GM21576 (cell line): ENCODE results near the gene WDFY2.
A peak's percentile ranks its signal among the peaks of the same experiment; 100 is the strongest.

Experiments used
- ATAC-seq: cut with Tn5 transposase; IDR thresholded peaks from one replicate; pipeline ENCODE4 v1.9.1; 2021; ENCODE audit warnings: mild to moderate bottlenecking, moderate library complexity; ENCODE audit not compliant: unreplicated experiment

The WDFY2 gene

GRCh38 chr13:51783428-51784094, 199.3 kb downstream of the WDFY2 start:
- no peak for ATAC-seq

DNA sequence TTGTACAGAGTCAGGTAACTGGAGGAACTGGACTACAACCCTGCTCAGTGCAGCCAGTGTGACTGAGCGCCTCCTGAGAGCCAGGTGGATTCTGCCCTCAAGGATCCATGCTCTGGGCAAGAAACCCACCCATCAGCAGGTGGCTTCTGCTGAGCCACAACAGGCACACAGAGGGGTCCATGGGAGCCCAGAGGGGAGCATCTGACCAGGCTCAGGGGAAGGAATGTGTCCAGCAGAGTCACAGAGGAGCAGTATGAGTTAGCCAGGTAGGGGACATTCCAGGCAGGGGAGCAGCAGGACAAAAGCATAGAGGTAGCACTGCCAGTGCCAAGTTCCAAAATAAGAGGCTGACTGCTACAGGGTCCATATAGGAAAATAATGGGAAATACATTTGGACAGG, 199.8 kb downstream of the WDFY2 start:
- ATAC-seq, result no peak

GRCh38 chr13:51785712-51786424, 201.6 kb downstream of the WDFY2 start:
- ATAC-seq, result no peak

DNA sequence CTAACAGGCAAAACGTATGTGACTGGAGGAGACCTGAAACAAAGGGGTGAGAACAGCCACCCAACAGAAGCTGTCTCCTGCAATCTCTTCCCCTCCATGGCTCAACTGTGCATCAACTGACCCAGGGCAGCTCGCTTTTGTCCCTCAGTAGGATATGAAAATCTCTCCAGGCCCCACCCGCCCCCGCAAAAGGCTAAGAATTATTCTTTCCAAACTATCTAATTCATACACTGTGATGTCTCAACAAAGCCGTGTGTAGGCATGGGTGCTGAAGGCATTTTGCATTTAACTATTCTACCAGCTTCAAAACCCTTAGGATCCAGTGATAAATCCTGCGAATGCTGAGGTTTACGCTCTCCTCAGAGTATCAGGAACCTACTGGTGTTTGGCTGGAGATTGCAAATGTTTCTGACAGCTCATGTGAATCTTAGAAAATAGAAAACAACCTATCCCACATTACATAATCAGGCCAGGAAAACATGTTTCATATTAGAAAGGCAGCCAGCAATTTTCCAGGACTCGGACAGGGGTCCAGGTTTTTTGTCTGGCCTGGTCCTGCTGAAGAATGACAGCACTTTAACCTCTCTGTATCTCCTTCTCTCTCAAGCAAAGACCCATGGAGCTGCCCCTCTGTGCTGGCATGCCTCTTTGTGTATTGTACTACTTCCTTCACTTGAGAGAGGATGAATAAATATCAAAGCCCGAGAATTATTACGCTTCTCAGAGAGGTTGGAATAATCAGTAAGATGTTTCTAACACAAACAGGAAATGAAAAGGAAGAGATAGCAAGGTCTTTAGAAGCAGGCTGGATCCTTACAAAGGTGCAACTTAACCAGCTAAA, 202.4 kb downstream of the WDFY2 start:
- no peak for ATAC-seq

DNA sequence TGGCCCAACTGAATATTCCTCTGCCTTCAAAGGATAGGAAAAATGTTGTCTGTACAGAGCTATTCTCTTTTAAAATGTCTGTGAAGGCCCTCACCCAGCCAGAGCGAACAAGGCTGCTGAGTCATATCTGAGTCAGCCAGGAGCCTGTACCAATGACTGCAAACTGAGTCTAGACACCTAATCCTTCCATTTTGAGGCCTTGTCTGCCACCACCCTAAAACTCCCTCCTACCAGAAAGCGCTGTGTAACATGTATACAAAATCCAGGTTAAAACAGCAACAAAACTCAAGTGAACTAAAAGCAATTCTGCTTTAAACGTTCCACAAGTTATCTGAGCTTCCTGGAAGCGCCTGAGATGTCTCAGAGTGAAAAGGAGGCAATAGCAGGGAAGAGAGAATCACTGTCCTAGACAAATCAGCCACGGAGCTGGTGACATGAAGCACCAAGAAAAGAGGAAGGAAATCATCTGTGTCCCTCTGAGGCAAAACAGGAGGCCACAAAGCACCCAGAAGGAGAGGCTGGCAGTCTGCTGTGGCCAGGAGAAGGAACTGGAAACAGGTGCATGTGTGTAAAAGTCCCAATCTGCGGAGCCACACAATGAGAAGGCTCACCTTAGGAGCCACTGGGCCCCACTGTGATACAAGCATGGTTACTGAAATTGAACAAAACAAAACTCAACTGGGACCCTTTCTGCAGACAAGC, 209.5 kb downstream of the WDFY2 start:
- peak; percentile 76 for ATAC-seq

DNA sequence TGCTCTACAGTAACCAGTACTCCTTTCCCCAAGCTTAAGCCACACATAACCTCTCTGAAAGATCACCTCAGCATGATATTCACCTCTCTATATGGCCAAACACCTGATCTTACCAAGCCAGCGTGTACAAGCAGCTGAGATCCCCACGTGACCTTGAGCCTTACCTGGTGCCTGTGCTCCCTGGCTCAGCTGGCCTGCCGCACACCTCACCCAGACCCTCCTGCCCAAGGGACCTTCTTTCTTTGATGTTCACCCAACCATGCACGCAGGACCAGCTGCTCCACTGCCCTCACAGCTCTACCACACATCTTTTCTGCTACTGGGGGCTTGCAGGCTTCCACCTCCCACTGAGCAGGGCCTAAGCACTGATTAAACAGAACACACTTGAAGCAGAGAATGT, 210.7 kb downstream of the WDFY2 start:
- no peak for ATAC-seq

- ATAC-seq, result no peak
Observed at GRCh38 chr13:51795419-51795818, 211.2 kb downstream of the WDFY2 start.

GRCh38 chr13:51796546-51796945, 212.3 kb downstream of the WDFY2 start:
- no peak for ATAC-seq

DNA sequence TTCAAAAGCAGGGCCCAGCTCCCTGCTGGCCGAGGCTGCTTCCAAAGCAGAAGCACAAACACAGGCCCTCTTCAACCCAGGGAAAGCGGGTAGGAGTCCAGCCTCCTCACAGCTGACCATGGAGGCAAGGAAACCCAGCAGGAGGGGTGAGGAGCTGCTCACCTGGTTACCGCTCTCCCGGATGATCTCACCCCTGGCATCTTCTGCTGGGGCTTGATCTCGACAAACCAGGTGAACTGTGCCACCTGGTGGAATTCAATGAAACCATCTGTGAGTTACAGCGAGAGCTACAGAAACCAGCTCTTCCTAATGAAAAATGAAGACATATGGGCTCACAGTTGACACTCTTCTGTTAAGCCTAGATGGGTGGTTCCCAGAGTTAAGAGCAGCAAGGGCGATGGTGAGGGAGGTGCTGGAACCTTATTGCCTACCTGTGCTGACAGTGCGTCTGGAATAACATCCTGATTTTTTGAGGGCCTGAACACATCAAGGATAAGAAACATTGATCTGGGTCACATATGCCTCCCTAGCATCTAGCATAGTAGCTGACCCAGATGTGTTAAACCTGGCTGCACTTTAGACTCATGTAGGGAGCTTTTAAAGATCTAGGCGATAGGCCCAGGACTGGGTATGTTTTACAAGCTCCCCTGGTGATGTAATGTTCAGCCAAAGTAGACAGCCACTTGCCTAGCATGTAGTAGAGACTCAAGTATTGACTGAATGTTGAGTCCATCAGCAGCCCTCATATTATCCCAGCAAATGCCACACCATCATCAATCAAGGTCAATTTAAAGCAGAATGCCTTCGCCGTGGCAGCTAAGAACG, 213.6 kb downstream of the WDFY2 start:
- ATAC-seq, result peak; percentile 31

GRCh38 chr13:51799261-51799660, 215.0 kb downstream of the WDFY2 start:
- no peak for ATAC-seq

DNA sequence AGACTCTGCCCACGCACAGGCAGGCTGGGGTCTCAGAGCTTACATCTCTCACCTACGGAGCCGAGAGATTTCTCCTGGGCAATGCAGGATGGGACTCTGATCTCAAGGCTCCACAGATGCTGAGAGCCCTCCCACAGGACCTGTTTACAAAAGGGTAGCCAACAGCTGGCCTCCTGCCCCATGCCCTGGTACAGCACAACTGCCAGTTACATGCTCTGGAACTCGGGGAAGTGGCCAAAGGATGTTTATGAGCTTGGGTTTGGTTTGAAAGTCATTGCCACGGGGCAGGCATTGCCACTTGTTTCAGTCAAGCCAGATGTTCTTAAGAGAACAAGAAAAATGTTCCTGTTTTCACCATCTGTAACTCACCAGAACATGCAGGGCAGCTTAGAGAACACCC, 216.2 kb downstream of the WDFY2 start:
- no peak for ATAC-seq

GRCh38 chr13:51801631-51802099, 217.4 kb downstream of the WDFY2 start:
- ATAC-seq, result no peak

DNA sequence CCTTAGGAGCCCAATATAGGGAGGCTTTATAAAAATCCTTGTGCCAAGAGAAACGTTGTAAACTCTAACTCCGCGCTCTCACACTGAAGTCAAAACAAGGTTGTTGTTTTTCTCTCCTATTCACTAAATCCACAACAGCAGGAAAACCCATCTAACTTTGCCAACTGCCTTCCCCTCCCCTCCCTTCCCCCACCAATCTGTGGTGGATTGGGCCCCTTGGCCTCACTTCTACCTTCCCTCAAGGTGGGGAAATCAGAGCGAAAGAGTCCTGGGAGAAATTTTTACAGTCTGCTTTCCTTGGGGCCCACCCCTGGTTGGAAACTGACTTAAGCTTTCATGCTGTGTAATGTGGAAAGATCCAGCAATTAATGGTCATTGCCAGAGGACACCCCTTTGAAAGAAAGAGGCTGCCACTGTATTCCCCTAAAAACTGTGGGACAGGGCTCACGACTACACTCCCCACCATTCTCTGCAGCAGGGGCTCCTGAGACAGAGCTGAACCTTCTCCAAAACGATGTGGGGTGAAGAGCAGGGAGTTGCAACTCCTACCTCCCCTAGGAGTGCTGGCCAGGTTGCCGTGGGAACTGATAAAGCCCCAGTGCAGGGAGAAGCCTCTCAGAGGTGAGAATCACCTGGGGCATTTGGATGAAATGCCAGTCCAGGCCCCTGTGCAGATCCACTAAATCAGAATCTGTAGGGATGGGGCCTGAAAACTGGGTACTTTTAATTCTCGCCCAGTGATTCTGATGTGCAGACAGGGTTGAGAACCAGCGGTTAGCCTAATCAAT, 218.6 kb downstream of the WDFY2 start:
- no peak for ATAC-seq

DNA sequence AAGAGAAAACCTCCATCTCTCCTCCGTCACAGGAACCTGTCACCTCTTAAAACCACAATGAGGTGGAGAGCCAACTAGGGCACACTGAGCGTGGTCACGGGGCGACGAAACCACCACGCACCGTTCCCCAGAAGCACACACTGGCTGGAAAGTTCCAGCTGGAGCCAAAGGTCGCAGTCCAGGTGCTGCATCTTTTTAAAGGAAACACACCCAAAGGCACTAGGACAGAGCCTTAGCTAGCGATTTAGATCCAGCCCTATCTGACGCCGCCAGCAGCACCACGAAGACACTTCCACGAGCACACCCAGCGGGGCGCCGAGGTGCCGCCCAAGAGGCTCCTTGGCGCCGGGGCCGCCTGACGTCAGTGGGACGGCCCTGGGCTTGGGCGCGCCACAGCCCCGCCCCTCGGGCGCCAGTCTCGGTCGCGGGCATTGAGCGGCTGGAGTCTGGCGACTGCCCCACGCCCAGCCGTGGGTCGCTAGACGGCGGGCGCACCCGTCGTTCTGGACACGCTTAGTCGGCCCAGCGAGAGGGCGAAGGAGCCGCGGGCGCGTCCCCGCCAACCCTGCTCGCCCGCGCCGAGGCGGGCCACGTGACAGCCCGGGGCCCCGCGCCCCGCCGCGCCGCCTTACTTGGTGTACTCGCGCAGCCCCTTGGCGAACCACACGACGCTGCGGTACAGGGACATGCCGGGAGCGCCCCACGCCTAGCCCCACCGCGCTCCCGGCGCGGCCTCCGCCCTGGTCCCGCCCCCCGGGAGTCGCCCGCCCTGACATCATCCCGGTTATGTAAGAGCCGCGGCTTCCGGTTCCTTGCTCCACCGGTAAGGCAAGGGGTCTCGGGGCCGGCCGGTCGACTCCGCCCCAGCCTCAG, 219.4 kb downstream of the WDFY2 start, which contains the start of gene DHRS12:
Gene DHRS12 (minus strand): TSS at position 742 of the 873 bp plus-strand sequence. CDS start 4,504 bp downstream, outside the sequence.
- peak; percentile 88 for ATAC-seq

- no peak for ATAC-seq
Observed at GRCh38 chr13:51804295-51805172, 220.3 kb downstream of the WDFY2 start.

DNA sequence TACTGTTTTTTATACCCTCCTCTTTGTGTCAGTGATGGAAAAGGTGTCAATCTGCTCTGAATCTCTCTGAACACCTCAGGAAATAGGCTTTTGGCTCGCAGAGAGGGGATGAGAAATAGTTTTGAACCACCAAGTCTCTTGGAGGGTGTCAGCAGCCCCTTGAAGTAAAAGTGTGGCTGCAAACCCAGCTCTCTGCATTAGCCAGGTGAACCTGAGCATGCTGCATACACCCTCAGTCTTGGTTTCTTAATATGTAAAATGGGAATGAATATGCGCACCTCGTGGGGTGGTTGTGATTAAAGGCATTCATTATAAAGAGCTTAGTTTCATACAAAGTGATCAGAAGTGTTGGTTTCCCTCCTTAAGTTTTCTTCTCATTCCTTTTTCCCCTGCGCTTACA, 221.1 kb downstream of the WDFY2 start:
- no peak for ATAC-seq

DNA sequence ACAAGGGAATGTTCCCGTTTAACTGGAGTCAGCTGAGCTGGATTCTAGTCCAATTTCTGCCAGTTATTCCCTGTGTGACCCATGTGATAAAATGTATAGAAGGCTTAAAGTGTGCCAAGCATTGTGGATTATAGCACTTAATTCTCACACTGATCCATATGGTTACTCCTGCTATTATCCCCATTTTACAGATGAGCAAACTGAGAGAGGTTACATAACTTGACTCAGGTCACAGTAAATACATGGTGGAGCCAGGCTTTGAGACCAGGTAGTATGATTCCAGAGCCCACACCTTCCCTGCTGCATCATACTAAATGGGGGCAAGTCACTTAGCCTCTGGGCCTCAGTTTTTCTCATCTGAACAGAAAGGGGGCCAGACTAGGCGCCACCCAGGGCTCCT, 221.7 kb downstream of the WDFY2 start:
- ATAC-seq, result no peak
